Measurements from ENCODE around the gene AQP5. TPM values are rescaled to one million over a fixed set of nuclear protein-coding genes. Genes with fewer than 3 reads are reported as not detected.
A peak's percentile ranks its signal among the peaks of the same experiment; 100 is the strongest.
"Not testable (repeated sequence)": the region's sequence is repeated elsewhere in the genome, so short reads cannot be mapped to it uniquely, and the experiment has no call there.

Gene AQP5
- polyA plus RNA-seq, 1 donor: 0.22 TPM

GRCh38 chr12:49983892-49984291 lies 22.2 kb downstream of the AQP5 start:
- DNase-seq: peak; percentile 66

GRCh38 chr12:49984476-49985359 lies 23.0 kb downstream of the AQP5 start:
- no peak for DNase-seq

- DNase-seq: no peak
Observed at GRCh38 chr12:49985981-49986380, 24.3 kb downstream of the AQP5 start.

- DNase-seq: not testable (repeated sequence)
Observed at GRCh38 chr12:49986476-49986875, 24.8 kb downstream of the AQP5 start.

- DNase-seq: no peak
Observed at GRCh38 chr12:49987625-49988303, 26.1 kb downstream of the AQP5 start.

- not testable (repeated sequence) for DNase-seq
Observed at GRCh38 chr12:49989400-49989799, 27.7 kb downstream of the AQP5 start.

- no peak for DNase-seq
Observed at GRCh38 chr12:49990273-49990672, 28.6 kb downstream of the AQP5 start.

GRCh38 chr12:49998453-49998852 lies 36.8 kb downstream of the AQP5 start:
- DNase-seq: no peak

GRCh38 chr12:50003595-50003994 lies 41.9 kb downstream of the AQP5 start:
- DNase-seq: no peak

GRCh38 chr12:50004696-50005095 lies 43.0 kb downstream of the AQP5 start:
- no peak for DNase-seq

GRCh38 chr12:50005175-50005574 lies 43.5 kb downstream of the AQP5 start:
- no peak for DNase-seq

GRCh38 chr12:50006280-50006679 lies 44.6 kb downstream of the AQP5 start:
- DNase-seq: no peak

GRCh38 chr12:50006754-50007442 lies 45.2 kb downstream of the AQP5 start:
- no peak for DNase-seq

GRCh38 chr12:50013361-50014147 lies 51.9 kb downstream of the AQP5 start:
- DNase-seq: no peak

GRCh38 chr12:50014342-50014741 lies 52.7 kb downstream of the AQP5 start:
- no peak for DNase-seq

Other genes with a start within 250 kb of the AQP5 start
- 268 TPM for gene TMBIM6, start 220.3 kb upstream of the AQP5 start, polyA plus RNA-seq (ENCODE audit: insufficient read length)
- 56.8 TPM for gene NCKAP5L, start 133.5 kb upstream of the AQP5 start, polyA plus RNA-seq (ENCODE audit: insufficient read length)
- 5.3 TPM for gene BCDIN3D, start 118.8 kb upstream of the AQP5 start, polyA plus RNA-seq (ENCODE audit: insufficient read length)
- 10.3 TPM for gene FAIM2, start 58.0 kb upstream of the AQP5 start, polyA plus RNA-seq (ENCODE audit: insufficient read length)
- not detected for gene AQP2, start 11.1 kb upstream of the AQP5 start, polyA plus RNA-seq (ENCODE audit: insufficient read length)
- 0.09 TPM for gene AQP6, start 11.1 kb downstream of the AQP5 start, polyA plus RNA-seq (ENCODE audit: insufficient read length)
- gene RACGAP1, start 63.6 kb downstream of the AQP5 start, polyA plus RNA-seq (ENCODE audit: insufficient read length): 22.4 TPM
- gene ASIC1, start 95.7 kb downstream of the AQP5 start, polyA plus RNA-seq (ENCODE audit: insufficient read length): 9.5 TPM
- gene SMARCD1, start 123.5 kb downstream of the AQP5 start, polyA plus RNA-seq (ENCODE audit: insufficient read length): 60.4 TPM
- gene GPD1, start 142.1 kb downstream of the AQP5 start, polyA plus RNA-seq (ENCODE audit: insufficient read length): 81.1 TPM
- gene COX14, start 150.4 kb downstream of the AQP5 start, polyA plus RNA-seq (ENCODE audit: insufficient read length): 39.0 TPM
- gene CERS5, start 205.5 kb downstream of the AQP5 start, polyA plus RNA-seq (ENCODE audit: insufficient read length): 49.0 TPM